ENCODE data around the gene PEX3.

GRCh38 chr6:143443096-143443495 lies 7.5 kb upstream of the PEX3 start:
- TF ChIP-seq CTCF (conservative IDR thresholded peaks at IDR 0.05) (no peak), EZH2 (IDR thresholded peaks at IDR 0.05; ENCODE audit: low read depth) (no peak)

All from PC-9 (cell line).